BE2C (cell line): ENCODE results near the gene ZNF503.

Experiments used
- DNase-seq: peaks from one replicate; pipeline ENCODE4 v3.0.0-alpha.2; 2020
- H3K27me3 ChIP-seq: fragments of 250-450 bp; sonication (Bioruptor Pico); 2 replicates; pipeline ENCODE4 v1.5.1; 2020; ENCODE audit warnings: mild to moderate bottlenecking
- H3K36me3 ChIP-seq: fragments of 250-450 bp; sonication (Bioruptor Pico); 2 replicates; pipeline ENCODE4 v1.5.1; 2020; ENCODE audit warnings: mild to moderate bottlenecking
- H3K4me1 ChIP-seq: fragments of 250-450 bp; sonication (Bioruptor Pico); 2 replicates; pipeline ENCODE4 v1.5.1; 2020
- H3K4me3 ChIP-seq: 2 replicates; pipeline ENCODE4 v1.5.1; 2011; ENCODE audit warnings: low read depth, low read length
- H3K9me3 ChIP-seq: fragments of 250-450 bp; sonication (Bioruptor Pico); 2 replicates; pipeline ENCODE4 v1.5.1; 2020
- TF ChIP-seq, protein P1 (sequence below): IDR thresholded peaks from 2 replicates; pipeline ENCODE4 v1.5.1; 2012; ENCODE audit warnings: mild to moderate bottlenecking, low read depth, low read length

ZNF503 gene

DNA sequence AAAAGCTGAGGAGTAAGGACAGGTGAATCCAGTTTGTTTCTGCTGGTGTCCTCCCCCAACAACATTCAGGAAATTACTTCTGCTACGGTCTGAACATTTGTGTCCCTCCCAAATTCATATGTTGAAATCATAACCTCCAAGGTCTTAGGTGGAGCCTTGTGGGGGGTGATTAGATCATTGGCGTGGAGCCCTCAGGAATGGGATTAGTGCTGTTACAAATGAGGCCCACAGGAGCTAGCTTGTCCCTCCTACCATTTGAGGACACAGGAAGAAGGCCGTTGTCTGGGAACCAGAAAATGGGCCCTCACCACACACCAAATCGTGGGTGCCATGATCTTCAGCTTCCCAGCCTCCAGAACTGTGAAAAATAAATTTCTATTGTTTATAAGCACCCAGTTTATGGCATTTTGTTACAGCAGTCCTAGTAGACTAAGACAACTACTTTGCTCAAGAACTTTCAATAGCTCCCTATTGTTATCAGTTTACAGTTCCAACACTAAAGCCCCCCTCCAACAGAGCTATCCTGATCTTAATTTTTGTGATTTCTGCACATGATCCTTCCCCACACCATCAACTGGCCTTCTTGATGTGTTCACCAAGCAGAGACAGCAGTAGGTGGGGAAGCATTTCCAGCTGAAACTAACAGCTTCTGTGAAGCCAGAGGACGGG lies 27.7 kb upstream of the ZNF503 start:
- H3K4me1 ChIP-seq = no peaks in the 10 kb centered on the region
- no peak overlapping the region for H3K4me3 ChIP-seq
- no peaks in the 10 kb centered on the region for H3K27me3 ChIP-seq
- no peaks in the 10 kb centered on the region for H3K9me3 ChIP-seq
- TF ChIP-seq, protein P1, sequence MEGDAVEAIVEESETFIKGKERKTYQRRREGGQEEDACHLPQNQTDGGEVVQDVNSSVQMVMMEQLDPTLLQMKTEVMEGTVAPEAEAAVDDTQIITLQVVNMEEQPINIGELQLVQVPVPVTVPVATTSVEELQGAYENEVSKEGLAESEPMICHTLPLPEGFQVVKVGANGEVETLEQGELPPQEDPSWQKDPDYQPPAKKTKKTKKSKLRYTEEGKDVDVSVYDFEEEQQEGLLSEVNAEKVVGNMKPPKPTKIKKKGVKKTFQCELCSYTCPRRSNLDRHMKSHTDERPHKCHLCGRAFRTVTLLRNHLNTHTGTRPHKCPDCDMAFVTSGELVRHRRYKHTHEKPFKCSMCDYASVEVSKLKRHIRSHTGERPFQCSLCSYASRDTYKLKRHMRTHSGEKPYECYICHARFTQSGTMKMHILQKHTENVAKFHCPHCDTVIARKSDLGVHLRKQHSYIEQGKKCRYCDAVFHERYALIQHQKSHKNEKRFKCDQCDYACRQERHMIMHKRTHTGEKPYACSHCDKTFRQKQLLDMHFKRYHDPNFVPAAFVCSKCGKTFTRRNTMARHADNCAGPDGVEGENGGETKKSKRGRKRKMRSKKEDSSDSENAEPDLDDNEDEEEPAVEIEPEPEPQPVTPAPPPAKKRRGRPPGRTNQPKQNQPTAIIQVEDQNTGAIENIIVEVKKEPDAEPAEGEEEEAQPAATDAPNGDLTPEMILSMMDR = no peak
- H3K36me3 ChIP-seq = no peaks in the 10 kb centered on the region
- no peak for DNase-seq

DNA sequence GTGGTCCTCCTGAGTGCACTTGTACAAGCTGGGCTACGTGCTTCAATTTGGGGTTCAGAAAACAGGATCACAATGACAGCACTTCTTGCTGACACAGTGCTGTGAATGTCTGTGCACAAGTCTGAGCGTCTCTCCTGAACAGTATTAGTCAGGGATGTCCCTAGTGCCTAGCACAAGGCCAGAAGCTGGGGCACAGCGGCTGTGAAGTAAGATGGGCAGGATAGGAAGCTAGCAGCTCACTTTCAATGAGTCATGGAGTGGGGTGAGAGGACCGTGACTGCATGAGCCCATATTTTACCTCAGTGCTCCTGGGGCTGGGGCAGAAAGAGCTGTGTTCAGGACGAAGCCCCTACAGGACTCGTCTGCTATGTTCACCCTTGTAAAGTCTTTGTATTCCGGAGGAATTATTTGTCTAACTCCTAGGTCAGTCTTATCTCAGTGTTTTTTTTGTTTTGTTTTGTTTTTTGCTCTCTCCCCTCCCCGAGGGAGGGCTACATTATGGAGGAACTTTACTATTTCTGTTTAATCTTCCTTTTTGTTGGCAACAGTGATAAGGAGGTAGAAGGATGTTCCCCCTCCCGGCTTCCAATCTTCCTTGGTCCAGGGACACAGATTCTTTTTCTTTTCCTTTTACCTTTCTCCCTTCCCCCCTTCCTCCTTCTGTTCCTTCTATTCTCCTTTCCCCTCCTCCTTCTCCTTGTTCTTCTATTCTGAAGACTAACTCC lies 27.0 kb upstream of the ZNF503 start:
- Histone ChIP-seq H3K4me3 (no peak overlapping the region), H3K27me3 (no peaks in the 10 kb centered on the region), H3K9me3 (no peaks in the 10 kb centered on the region), H3K36me3 (no peaks in the 10 kb centered on the region), H3K4me1 (no peaks in the 10 kb centered on the region)
- TF ChIP-seq, protein P1 = no peak
- no peak for DNase-seq

DNA sequence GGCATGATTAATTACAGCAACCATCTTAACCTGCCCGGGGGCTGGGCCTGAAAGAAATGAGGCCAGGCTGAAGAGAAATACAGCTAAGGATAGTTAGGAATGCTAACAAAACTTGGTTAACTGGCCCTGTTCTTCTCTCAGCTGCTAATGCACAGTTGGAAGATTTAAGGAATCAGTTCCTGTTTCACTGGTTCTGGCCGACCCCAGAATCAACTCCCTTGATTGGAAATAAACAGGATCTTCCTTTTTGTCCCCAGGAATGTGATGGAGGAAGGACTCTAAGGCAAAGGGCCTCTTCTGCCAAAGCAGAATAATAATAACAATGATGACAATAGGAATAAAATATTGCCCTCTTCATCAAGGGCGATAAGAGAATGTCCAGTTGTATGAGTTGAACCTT lies 26.4 kb upstream of the ZNF503 start:
- DNase-seq = no peak
- H3K27me3 ChIP-seq = no peaks in the 10 kb centered on the region
- H3K4me3 ChIP-seq = no peak overlapping the region
- TF ChIP-seq, protein P1 = no peak
- H3K4me1 ChIP-seq = no peaks in the 10 kb centered on the region
- no peaks in the 10 kb centered on the region for H3K36me3 ChIP-seq
- H3K9me3 ChIP-seq = no peaks in the 10 kb centered on the region

DNA sequence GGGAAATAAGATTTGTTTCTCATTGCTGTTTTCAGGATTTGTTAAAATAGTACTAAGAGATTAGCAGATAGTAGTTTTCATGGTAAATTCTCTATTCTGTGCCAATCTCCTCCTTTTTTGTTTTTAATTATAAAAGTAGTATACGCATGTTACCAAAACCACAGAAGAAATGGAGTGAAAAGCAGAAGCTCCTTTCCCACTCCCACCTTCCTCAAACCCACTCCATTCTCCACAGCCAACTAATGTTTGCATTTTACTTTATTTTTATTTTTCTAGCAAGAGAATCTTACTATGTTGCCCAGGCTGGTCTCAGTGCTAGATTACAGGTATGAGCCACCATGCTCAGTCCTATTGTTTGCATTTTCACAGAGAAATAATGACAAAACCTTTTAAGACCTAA lies 25.3 kb upstream of the ZNF503 start:
- TF ChIP-seq, protein P1 = no peak
- Histone ChIP-seq H3K4me3 (no peak overlapping the region), H3K36me3 (no peaks in the 10 kb centered on the region), H3K9me3 (no peaks in the 10 kb centered on the region), H3K4me1 (no peaks in the 10 kb centered on the region), H3K27me3 (no peaks in the 10 kb centered on the region)
- no peak for DNase-seq

DNA sequence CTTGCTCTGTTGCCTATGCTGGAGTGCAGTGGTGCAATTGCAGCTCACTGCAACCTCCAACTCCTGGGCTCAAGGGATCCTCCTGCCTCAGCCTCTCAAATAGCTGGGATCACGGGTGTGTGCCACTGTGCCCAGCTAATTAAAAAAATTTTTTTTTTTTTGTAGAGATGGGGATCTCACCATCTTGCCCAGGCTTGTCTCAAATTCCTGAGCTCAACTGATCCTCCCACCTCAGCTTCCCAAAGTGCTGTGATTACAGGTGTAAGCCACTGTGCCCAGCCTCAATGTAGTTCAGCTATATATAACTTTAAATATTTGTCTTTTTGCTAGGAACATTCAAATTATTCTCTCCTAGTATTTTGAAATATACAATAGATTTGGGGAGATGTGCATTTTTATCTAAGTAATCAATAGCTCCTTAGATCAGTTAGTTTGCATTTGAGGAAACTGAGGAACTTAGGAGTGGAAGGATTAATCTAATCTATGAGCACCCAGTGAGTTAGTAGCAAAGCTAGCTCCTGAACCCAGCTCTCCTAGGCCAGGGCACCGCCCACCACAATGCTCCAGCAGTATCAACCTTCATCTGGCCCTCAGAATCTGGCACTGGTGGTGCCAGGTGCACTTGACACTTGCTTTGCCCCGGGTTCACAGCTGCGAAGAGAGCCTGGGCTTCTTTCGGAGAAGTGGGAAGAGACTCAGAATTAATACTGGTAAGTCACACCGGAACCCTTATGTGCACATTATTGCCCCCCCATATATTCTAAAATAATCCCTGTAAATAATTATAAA lies 23.9 kb upstream of the ZNF503 start:
- TF ChIP-seq, protein P1 = no peak
- no peaks in the 10 kb centered on the region for H3K36me3 ChIP-seq
- no peaks in the 10 kb centered on the region for H3K27me3 ChIP-seq
- no peak overlapping the region for H3K4me3 ChIP-seq
- H3K9me3 ChIP-seq = no peaks in the 10 kb centered on the region
- H3K4me1 ChIP-seq = no peaks in the 10 kb centered on the region
- DNase-seq = no peak
